HG02938 (cell line): ENCODE results near the gene CYP27C1.
"Not testable (repeated sequence)": the region's sequence is repeated elsewhere in the genome, so short reads cannot be mapped to it uniquely, and the experiment has no call there.

Source experiments
- ATAC-seq: cut with Tn5 transposase; IDR thresholded peaks from one replicate; pipeline ENCODE4 v1.9.1; 2021; ENCODE audit warnings: mild to moderate bottlenecking, moderate library complexity; ENCODE audit not compliant: unreplicated experiment

CYP27C1 gene

GRCh38 chr2:127220102-127220767 is at the start of gene CYP27C1:
CYP27C1 (minus strand) TSS chr2:127220299; CDS start chr2:127220270, 29 bp downstream.
- ATAC-seq: no peak

GRCh38 chr2:127261804-127262406 is 41.8 kb upstream of the CYP27C1 start:
- no peak for ATAC-seq

- no peak for ATAC-seq
Measured at GRCh38 chr2:127259355-127259754, 39.3 kb upstream of the CYP27C1 start.

- ATAC-seq: no peak
Measured at GRCh38 chr2:127256866-127257265, 36.8 kb upstream of the CYP27C1 start.

GRCh38 chr2:127256381-127256780 is 36.3 kb upstream of the CYP27C1 start:
- ATAC-seq: no peak

GRCh38 chr2:127255721-127256120 is 35.6 kb upstream of the CYP27C1 start:
- no peak for ATAC-seq

GRCh38 chr2:127255146-127255545 is 35.0 kb upstream of the CYP27C1 start:
- ATAC-seq: no peak

GRCh38 chr2:127254386-127254981 is 34.4 kb upstream of the CYP27C1 start:
- ATAC-seq: no peak

GRCh38 chr2:127241184-127241583 is 21.1 kb upstream of the CYP27C1 start:
- ATAC-seq: not testable (repeated sequence)

GRCh38 chr2:127239395-127239794 is 19.3 kb upstream of the CYP27C1 start:
- no peak for ATAC-seq

GRCh38 chr2:127237768-127238167 is 17.7 kb upstream of the CYP27C1 start:
- not testable (repeated sequence) for ATAC-seq

- ATAC-seq: no peak
Measured at GRCh38 chr2:127235082-127235702, 15.1 kb upstream of the CYP27C1 start.

- no peak for ATAC-seq
Measured at GRCh38 chr2:127233710-127234109, 13.6 kb upstream of the CYP27C1 start.

GRCh38 chr2:127231130-127231865 is 11.2 kb upstream of the CYP27C1 start:
- no peak for ATAC-seq

- no peak for ATAC-seq
Measured at GRCh38 chr2:127229555-127229954, 9.5 kb upstream of the CYP27C1 start.

- ATAC-seq: no peak
Measured at GRCh38 chr2:127228102-127228501, 8.0 kb upstream of the CYP27C1 start.

GRCh38 chr2:127227264-127227660 is 7.2 kb upstream of the CYP27C1 start:
- not testable (repeated sequence) for ATAC-seq

GRCh38 chr2:127226520-127227263 is 6.6 kb upstream of the CYP27C1 start:
- peak; percentile 79 for ATAC-seq

GRCh38 chr2:127226132-127226519 is 6.0 kb upstream of the CYP27C1 start:
- ATAC-seq: no peak

GRCh38 chr2:127225186-127225960 is 5.3 kb upstream of the CYP27C1 start:
- no peak for ATAC-seq
